ENCODE results near the gene PGRMC2. TPM values are rescaled to one million over a fixed set of nuclear protein-coding genes. Genes with fewer than 3 reads are reported as not detected.

The PGRMC2 gene
- total and polyA plus RNA-seq, 2 of the 4 experiments (the other 2 are of a cell fraction) = 13.4 to 40.7 TPM

GRCh38 chr4:128328106-128328505, 40.5 kb upstream of the PGRMC2 start:
- Histone ChIP-seq H3K4me1 (ENCODE audit: control insufficient read depth, insufficient read depth, low read length) (peaks cover 5% of the 10 kb centered on the region), H3K9me1 (ENCODE audit: insufficient read depth, low read length) (0 out of 2 replicates have a peak, but pooled peaks cover 3% of the 10 kb centered on the region), H3K4me3 (ENCODE audit: insufficient read depth, low read depth, low read length) (no peak overlapping the region), H2AK5ac (ENCODE audit: low read depth, low read length) (no peak overlapping the region), H3K56ac (ENCODE audit: extremely low read depth, insufficient read depth, low read length) (no peak overlapping the region), H3K18ac (ENCODE audit: low read depth, low read length) (no peak overlapping the region), H2AFZ (replicated peaks; ENCODE audit: low read length, poor library complexity) (no peak overlapping the region), H3K23ac (ENCODE audit: low read depth, low read length) (no peak overlapping the region), H3K4ac (ENCODE audit: low read depth, low read length) (no peak overlapping the region), H3K27ac (ENCODE audit: insufficient read depth, low read length) (no peak overlapping the region), H4K20me1 (ENCODE audit: insufficient read depth, low read length) (no peaks in the 10 kb centered on the region), H3K79me1 (ENCODE audit: low read depth in 1 of 2, low read length in 2 of 2) (no peaks in the 10 kb centered on the region), H4K91ac (ENCODE audit: insufficient read depth, low read depth, low read length) (no peak overlapping the region), H3K27me3 (ENCODE audit: control insufficient read depth, insufficient read depth, low read length) (no peaks in the 10 kb centered on the region), H3K36me3 (ENCODE audit: control insufficient read depth, insufficient read depth, low read length) (no peaks in the 10 kb centered on the region), H2BK15ac (ENCODE audit: low read depth, low read length) (no peak overlapping the region), H4K8ac (ENCODE audit: low read depth in 2 of 2, low read length in 2 of 2) (no peak overlapping the region), H3K4me2 (ENCODE audit: low read depth, low read length) (no peak overlapping the region), H4K5ac (ENCODE audit: low read depth, low read length) (no peak overlapping the region), H2BK120ac (ENCODE audit: low read depth, low read length) (no peak overlapping the region), H3K9me3 (ENCODE audit: control insufficient read depth, insufficient read depth, low read length) (no peaks in the 10 kb centered on the region), H3K9ac (ENCODE audit: low read depth, low read length) (no peak overlapping the region), H2BK5ac (ENCODE audit: low read depth, low read length, poor library complexity, severe bottlenecking) (no peak overlapping the region), H3K14ac (replicated peaks; ENCODE audit: low read depth, low read length) (no peak overlapping the region), H2BK20ac (ENCODE audit: low read depth, low read length) (no peak overlapping the region), H2AK9ac (replicated peaks; ENCODE audit: low read depth, low read length, poor library complexity) (no peak overlapping the region)
- no TSS peak for BruUV-seq (replicated peaks)
- POLR2A ChIA-PET (ENCODE audit: unreplicated experiment) = no interaction called here
- intact Hi-C loops (cut with micrococcal nuclease) = no loop called here
- WGBS, 2 experiments (ENCODE audit: extremely low coverage in 2 of 2, insufficient read length in 1 of 2) = 71% methylated on average over 4 of the region's 6 CpGs; no CpG with 5 or more reads in 1 of the 2 experiments
- TF ChIP-seq SMC3 (IDR thresholded peaks at IDR 0.05; ENCODE audit: low read depth, low read length) = no peak
- no peak for TF ChIP-seq RFX5 (IDR thresholded peaks at IDR 0.05; ENCODE audit: low read depth, low read length)
- no peak for TF ChIP-seq FOS (IDR thresholded peaks at IDR 0.05; ENCODE audit: low read depth, low read length)
- no peak for TF ChIP-seq RAD21 (IDR thresholded peaks at IDR 0.05; ENCODE audit: low read length)
- TF ChIP-seq, protein P1, sequence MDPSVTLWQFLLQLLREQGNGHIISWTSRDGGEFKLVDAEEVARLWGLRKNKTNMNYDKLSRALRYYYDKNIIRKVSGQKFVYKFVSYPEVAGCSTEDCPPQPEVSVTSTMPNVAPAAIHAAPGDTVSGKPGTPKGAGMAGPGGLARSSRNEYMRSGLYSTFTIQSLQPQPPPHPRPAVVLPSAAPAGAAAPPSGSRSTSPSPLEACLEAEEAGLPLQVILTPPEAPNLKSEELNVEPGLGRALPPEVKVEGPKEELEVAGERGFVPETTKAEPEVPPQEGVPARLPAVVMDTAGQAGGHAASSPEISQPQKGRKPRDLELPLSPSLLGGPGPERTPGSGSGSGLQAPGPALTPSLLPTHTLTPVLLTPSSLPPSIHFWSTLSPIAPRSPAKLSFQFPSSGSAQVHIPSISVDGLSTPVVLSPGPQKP (IDR thresholded peaks at IDR 0.05; ENCODE audit: borderline replicate concordance, low read depth, low read length) = no peak
- CTCF ChIA-PET = no interaction called here
- no peak for ATAC-seq (ENCODE audit: low read depth)
- dilution Hi-C loops (cut with HindIII; ENCODE audit: low sequenced_read_pairs, unreplicated experiment) = no loop called here
- no peak for DNase-seq
- in situ Hi-C loops (cut with MboI; ENCODE audit: low sequenced_read_pairs) = no loop called here

Data from IMR-90 (cell line).